Activated T-cell treated with anti-CD3 and anti-CD28 coated beads, Interleukin-2, amount 50 U/mL, for 1 hour (primary cell): ENCODE measurements around the gene GBX2.
"Not testable (repeated sequence)": the region's sequence is repeated elsewhere in the genome, so short reads cannot be mapped to it uniquely, and the experiment has no call there.

Experiments
- DNase-seq: peaks from one replicate; pipeline ENCODE4 v3.0.0-alpha.2; 2020

Gene GBX2

GRCh38 chr2:236143811-236144210, 24.4 kb downstream of the GBX2 start:
- no peak for DNase-seq

- not testable (repeated sequence) for DNase-seq
Measured at GRCh38 chr2:236141616-236142015, 26.6 kb downstream of the GBX2 start.

GRCh38 chr2:236137066-236137465, 31.1 kb downstream of the GBX2 start:
- DNase-seq: no peak

GRCh38 chr2:236136538-236136937, 31.6 kb downstream of the GBX2 start:
- no peak for DNase-seq

GRCh38 chr2:236133410-236134012, 34.7 kb downstream of the GBX2 start:
- no peak for DNase-seq

- DNase-seq: no peak
Measured at GRCh38 chr2:236131073-236131692, 37.0 kb downstream of the GBX2 start.

- no peak for DNase-seq
Measured at GRCh38 chr2:236130349-236130998, 37.7 kb downstream of the GBX2 start.

- no peak for DNase-seq
Measured at GRCh38 chr2:236129935-236130334, 38.3 kb downstream of the GBX2 start.

GRCh38 chr2:236128321-236128720, 39.9 kb downstream of the GBX2 start:
- no peak for DNase-seq

- no peak for DNase-seq
Measured at GRCh38 chr2:236127010-236127409, 41.2 kb downstream of the GBX2 start.

- DNase-seq: no peak
Measured at GRCh38 chr2:236125541-236125940, 42.6 kb downstream of the GBX2 start.

GRCh38 chr2:236124182-236124893, 43.8 kb downstream of the GBX2 start:
- no peak for DNase-seq

GRCh38 chr2:236123716-236124115, 44.5 kb downstream of the GBX2 start:
- no peak for DNase-seq

GRCh38 chr2:236122236-236122635, 46.0 kb downstream of the GBX2 start:
- DNase-seq: no peak

GRCh38 chr2:236121546-236121945, 46.6 kb downstream of the GBX2 start:
- DNase-seq: no peak

- no peak for DNase-seq
Measured at GRCh38 chr2:236120829-236121228, 47.4 kb downstream of the GBX2 start.

GRCh38 chr2:236120141-236120601, 48.0 kb downstream of the GBX2 start:
- no peak for DNase-seq

- DNase-seq: no peak
Measured at GRCh38 chr2:236119476-236119875, 48.7 kb downstream of the GBX2 start.

- no peak for DNase-seq
Measured at GRCh38 chr2:236119003-236119402, 49.2 kb downstream of the GBX2 start.

GRCh38 chr2:236117861-236118269, 50.3 kb downstream of the GBX2 start:
- no peak for DNase-seq

- no peak for DNase-seq
Measured at GRCh38 chr2:236117401-236117800, 50.8 kb downstream of the GBX2 start.
